Keratinocyte (primary cell): ENCODE results near the gene SCYGR2. TPM values are rescaled to one million over a fixed set of nuclear protein-coding genes. Genes with fewer than 3 reads are reported as not detected.

Experiments used
- DNase-seq: peaks from one replicate; pipeline ENCODE4 v3.0.0-alpha.2; 2011; ENCODE audit warnings: low read depth, missing footprints, low spot score
- FAIRE-seq: peaks from 2 replicates; lab custom pipeline; 2011; peaks lifted over from hg19 to GRCh38; lab: Jason Lieb, UNC
- H2AFZ ChIP-seq: 2 replicates; pipeline ENCODE4 v1.6.0; 2012; ENCODE audit warnings: low read length, control low read depth, inconsistent platforms; ENCODE audit not compliant: control insufficient read depth
- H3K27ac ChIP-seq: 2 replicates; pipeline ENCODE4 v1.5.1; 2011; ENCODE audit warnings: low read length; ENCODE audit not compliant: control insufficient read depth, insufficient read depth
- H3K27me3 ChIP-seq: 3 replicates; pipeline ENCODE4 v1.6.0; 2011; ENCODE audit warnings: low read length; ENCODE audit not compliant: control insufficient read depth, insufficient read depth; ENCODE audit errors: extremely low read depth
- H3K36me3 ChIP-seq, 2 experiments: 2 replicates in 1 of 2; 3 replicates in 1 of 2; pipeline ENCODE4 v1.5.1; 2011; ENCODE audit warnings: low read length in 2 of 2, mild to moderate bottlenecking in 1 of 2; ENCODE audit not compliant: control insufficient read depth in 2 of 2, insufficient read depth in 2 of 2; ENCODE audit errors: extremely low read depth in 1 of 2
- H3K4me1 ChIP-seq: 3 replicates; pipeline ENCODE4 v1.5.1; 2011; ENCODE audit warnings: low read length; ENCODE audit not compliant: control insufficient read depth, insufficient read depth; ENCODE audit errors: extremely low read depth
- H3K4me2 ChIP-seq: 3 replicates; pipeline ENCODE4 v1.6.0; 2011; ENCODE audit warnings: low read depth, low read length; ENCODE audit not compliant: control insufficient read depth, insufficient read depth; ENCODE audit errors: extremely low read depth
- H3K4me3 ChIP-seq, 3 experiments: fragments of 200-600 bp in 1 of 3; sonication (generic) in 1 of 3; 2 replicates in 2 of 3; 3 replicates in 1 of 3; pipeline ENCODE4 v1.5.1; 2011 to 2016; ENCODE audit warnings: low read length in 3 of 3, mild to moderate bottlenecking in 3 of 3, control low read depth in 2 of 3, inconsistent platforms in 1 of 3, low read depth in 1 of 3, mixed read lengths in 1 of 3, mixed run types in 1 of 3, moderate library complexity in 1 of 3; ENCODE audit not compliant: control insufficient read depth in 2 of 3, insufficient read depth in 2 of 3; ENCODE audit errors: extremely low read depth in 1 of 3
- H3K79me2 ChIP-seq: 2 replicates; pipeline ENCODE4 v1.6.0; 2012; ENCODE audit warnings: low read length; ENCODE audit not compliant: control insufficient read depth, insufficient read depth
- H3K9ac ChIP-seq: 3 replicates; pipeline ENCODE4 v1.6.0; 2011; ENCODE audit warnings: low read length; ENCODE audit not compliant: control insufficient read depth, insufficient read depth; ENCODE audit errors: extremely low read depth
- H3K9me1 ChIP-seq: 3 replicates; pipeline ENCODE4 v1.6.0; 2011; ENCODE audit warnings: low read length; ENCODE audit not compliant: control insufficient read depth, insufficient read depth; ENCODE audit errors: extremely low read depth
- H3K9me3 ChIP-seq: 2 replicates; pipeline ENCODE4 v1.5.1; 2012; ENCODE audit warnings: low read depth, low read length; ENCODE audit not compliant: control insufficient read depth
- H4K20me1 ChIP-seq: 3 replicates; pipeline ENCODE4 v1.6.0; 2011; ENCODE audit warnings: low read length; ENCODE audit not compliant: control insufficient read depth, insufficient read depth; ENCODE audit errors: extremely low read depth
- EZH2 ChIP-seq: IDR thresholded peaks from one replicate; pipeline ENCODE4 v1.6.1; 2012; ENCODE audit warnings: inconsistent platforms, mild to moderate bottlenecking, low read length, moderate library complexity
- dilution Hi-C: fragments of 300-500 bp; cut with MboI; formaldehyde crosslinking; loops from one replicate; pipeline ENCODE4 v1.7.0; 2020; ENCODE audit warnings: low sequenced_read_pairs; ENCODE audit not compliant: extremely low pct_ligation_motif_present
- polyA plus RNA-seq, 5 experiments: library from polyadenylated mRNA; depleted of rRNA in 3 of 5; stranded (reverse) in 3 of 5; stranded (forward) in 1 of 5; unstranded in 1 of 5; fragments of >200 nt; gene quantifications; 1 replicate in 1 of 5; 2 replicates in 3 of 5; 3 replicates in 1 of 5; pipeline versions ENCODE4 v1.2.1 to v1.2.3, GENCODE V29; 2011 to 2012; ENCODE audit warnings: missing spikeins in 2 of 5, low read depth in 1 of 5, low replicate concordance in 1 of 5
- TF ChIP-seq, protein P1 (sequence below), 3 experiments: IDR thresholded peaks in 1 of 3; conservative IDR thresholded peaks in 1 of 3; optimal IDR thresholded peaks in 1 of 3; 2 replicates in 2 of 3; 3 replicates in 1 of 3; pipeline versions ENCODE3 to v1.5.1; 2011; ENCODE audit warnings: low read length in 3 of 3, mild to moderate bottlenecking in 3 of 3, moderate library complexity in 2 of 3, control low read depth in 1 of 3, inconsistent platforms in 1 of 3; ENCODE audit not compliant: insufficient read depth in 2 of 3; ENCODE audit errors: extremely low read depth in 1 of 3

The SCYGR2 gene
- polyA plus RNA-seq, 1 donor (not counting 4 experiments of a cell fraction or from before 2014, with no cell fraction given) = not detected

DNA sequence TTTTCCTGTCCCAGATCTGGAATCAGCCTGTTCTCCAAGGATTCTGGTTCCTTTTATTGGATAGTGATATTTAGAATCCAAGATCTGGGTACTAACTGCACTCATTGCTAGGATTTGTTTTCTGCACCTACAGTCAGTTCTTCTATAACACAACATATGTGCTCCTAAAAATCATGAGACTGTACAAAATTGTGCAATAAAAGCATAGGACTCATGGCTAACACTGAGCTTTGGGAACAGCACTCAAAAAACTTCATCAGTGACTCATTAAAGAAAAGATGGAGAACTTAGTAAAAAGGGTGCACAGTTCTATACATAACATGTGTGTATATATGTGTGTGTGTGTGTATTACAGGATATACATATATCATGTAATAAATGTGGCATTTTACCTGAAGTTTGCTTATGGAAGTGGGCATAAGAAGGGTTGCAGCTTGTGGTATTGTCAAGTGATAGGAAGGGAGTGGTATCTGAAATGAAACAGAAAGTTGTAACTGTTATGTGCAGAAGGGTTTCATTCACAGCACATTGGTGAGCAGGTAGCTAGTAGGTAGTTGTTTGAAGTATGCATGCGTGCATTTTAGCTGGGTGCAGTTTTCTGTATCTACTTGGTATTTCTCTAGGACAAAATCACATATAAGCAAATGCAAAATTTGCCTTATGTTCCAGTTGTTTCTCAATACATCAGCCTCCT, 5.9 kb upstream of the SCYGR2 start:
- no peaks in the 10 kb centered on the region for H4K20me1 ChIP-seq
- no peaks in the 10 kb centered on the region for H3K4me1 ChIP-seq
- dilution Hi-C loops = no loop called here
- H3K9me3 ChIP-seq = no peaks in the 10 kb centered on the region
- H3K36me3 ChIP-seq = no peaks in the 10 kb centered on the region
- H3K27me3 ChIP-seq = no peaks in the 10 kb centered on the region
- FAIRE-seq (no peak), DNase-seq (no peak)
- H2AFZ ChIP-seq = no peak overlapping the region
- no peak overlapping the region for H3K27ac ChIP-seq
- H3K9me1 ChIP-seq = no peaks in the 10 kb centered on the region
- no peak overlapping the region for H3K4me3 ChIP-seq
- no peaks in the 10 kb centered on the region for H3K79me2 ChIP-seq
- no peak for TF ChIP-seq EZH2
- TF ChIP-seq, protein P1, sequence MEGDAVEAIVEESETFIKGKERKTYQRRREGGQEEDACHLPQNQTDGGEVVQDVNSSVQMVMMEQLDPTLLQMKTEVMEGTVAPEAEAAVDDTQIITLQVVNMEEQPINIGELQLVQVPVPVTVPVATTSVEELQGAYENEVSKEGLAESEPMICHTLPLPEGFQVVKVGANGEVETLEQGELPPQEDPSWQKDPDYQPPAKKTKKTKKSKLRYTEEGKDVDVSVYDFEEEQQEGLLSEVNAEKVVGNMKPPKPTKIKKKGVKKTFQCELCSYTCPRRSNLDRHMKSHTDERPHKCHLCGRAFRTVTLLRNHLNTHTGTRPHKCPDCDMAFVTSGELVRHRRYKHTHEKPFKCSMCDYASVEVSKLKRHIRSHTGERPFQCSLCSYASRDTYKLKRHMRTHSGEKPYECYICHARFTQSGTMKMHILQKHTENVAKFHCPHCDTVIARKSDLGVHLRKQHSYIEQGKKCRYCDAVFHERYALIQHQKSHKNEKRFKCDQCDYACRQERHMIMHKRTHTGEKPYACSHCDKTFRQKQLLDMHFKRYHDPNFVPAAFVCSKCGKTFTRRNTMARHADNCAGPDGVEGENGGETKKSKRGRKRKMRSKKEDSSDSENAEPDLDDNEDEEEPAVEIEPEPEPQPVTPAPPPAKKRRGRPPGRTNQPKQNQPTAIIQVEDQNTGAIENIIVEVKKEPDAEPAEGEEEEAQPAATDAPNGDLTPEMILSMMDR (optimal IDR thresholded peaks at IDR 0.05 in 1 of 3, IDR thresholded peaks at IDR 0.05 in 1 of 3, conservative IDR thresholded peaks at IDR 0.05 in 1 of 3; ENCODE audit: extremely low read depth in 1 of 3, insufficient read depth in 2 of 3, low read length in 3 of 3) = no peak
- H3K9ac ChIP-seq = no peak overlapping the region
- H3K4me2 ChIP-seq = no peak overlapping the region

DNA sequence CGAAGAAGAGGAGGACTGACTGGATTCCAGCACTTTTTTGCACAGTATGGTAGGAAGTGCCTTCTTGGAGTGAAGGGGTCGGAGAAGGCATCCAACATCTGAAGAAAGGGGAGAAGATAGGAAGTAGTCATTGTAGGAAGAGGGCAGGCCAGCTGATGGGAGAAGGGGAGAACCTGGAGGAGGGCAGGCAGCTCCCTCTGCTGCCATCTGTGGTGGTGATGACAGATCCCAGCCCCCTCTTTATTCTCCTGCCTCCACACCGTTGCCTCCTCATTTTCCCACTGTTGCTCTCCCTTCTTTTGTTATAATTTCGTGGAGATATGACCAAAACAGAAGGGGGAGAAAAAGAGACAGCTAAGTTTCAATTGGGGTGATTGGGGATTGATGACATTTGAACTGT, 2.9 kb upstream of the SCYGR2 start:
- H3K9me3 ChIP-seq = no peaks in the 10 kb centered on the region
- no peak overlapping the region for H3K4me2 ChIP-seq
- no peak overlapping the region for H2AFZ ChIP-seq
- TF ChIP-seq, protein P1 (optimal IDR thresholded peaks at IDR 0.05 in 1 of 3, IDR thresholded peaks at IDR 0.05 in 1 of 3, conservative IDR thresholded peaks at IDR 0.05 in 1 of 3; ENCODE audit: extremely low read depth in 1 of 3, insufficient read depth in 2 of 3, low read length in 3 of 3) = no peak
- TF ChIP-seq EZH2 = no peak
- no peaks in the 10 kb centered on the region for H3K27me3 ChIP-seq
- H3K36me3 ChIP-seq = no peaks in the 10 kb centered on the region
- no peaks in the 10 kb centered on the region for H4K20me1 ChIP-seq
- no peak overlapping the region for H3K4me3 ChIP-seq
- H3K9me1 ChIP-seq = no peaks in the 10 kb centered on the region
- dilution Hi-C loops = no loop called here
- no peaks in the 10 kb centered on the region for H3K79me2 ChIP-seq
- no peak for FAIRE-seq
- peaks cover 2% of the 10 kb centered on the region for H3K4me1 ChIP-seq
- H3K9ac ChIP-seq = no peak overlapping the region
- no peak overlapping the region for H3K27ac ChIP-seq
- no peak for DNase-seq
